HepG2 (cell line): Measurements from ENCODE around the gene WWTR1.

ENCODE experiments used
- CC2D1A ChIP-seq: sonication (generic); formaldehyde crosslinking; IDR thresholded peaks from 2 replicates; pipeline ENCODE4 v1.8.1; 2023; ENCODE audit warnings: mild to moderate bottlenecking, missing genetic modification reagents
- EZH2 ChIP-seq: conservative IDR thresholded peaks from 2 replicates; pipeline ENCODE4 v1.6.1; 2012; ENCODE audit warnings: mild to moderate bottlenecking, low read depth, low read length, moderate library complexity
- MXI1 ChIP-seq: IDR thresholded peaks from 3 replicates; pipeline ENCODE4 v1.6.1; 2012; ENCODE audit warnings: low read depth, low read length, inconsistent platforms, borderline replicate concordance
- POLR2A ChIP-seq, 2 experiments: IDR thresholded peaks; 2 replicates each; pipeline ENCODE4 v1.6.1; 2011; ENCODE audit warnings: low read depth in 2 of 2, low read length in 2 of 2, mild to moderate bottlenecking in 1 of 2, moderate library complexity in 1 of 2; ENCODE audit not compliant: insufficient read depth in 1 of 2
- SMARCE1 ChIP-seq: fragments of 450-650 bp; IDR thresholded peaks from 2 replicates; pipeline ENCODE4 v1.6.1; 2017; ENCODE audit warnings: borderline replicate concordance
- TCF7L2 ChIP-seq: IDR thresholded peaks from 2 replicates; pipeline ENCODE4 v1.6.1; 2011; ENCODE audit warnings: mild to moderate bottlenecking, low read depth, low read length, moderate library complexity
- TF ChIP-seq, protein P1 (sequence below): sonication (generic); formaldehyde crosslinking; IDR thresholded peaks from 2 replicates; pipeline ENCODE4 v1.5.0; 2020; ENCODE audit warnings: mild to moderate bottlenecking, missing genetic modification reagents, moderate library complexity
- TF ChIP-seq, protein P2 (sequence below): sonication (generic); formaldehyde crosslinking; IDR thresholded peaks from 2 replicates; pipeline ENCODE4 v1.9.0; 2021; ENCODE audit warnings: missing genetic modification reagents, borderline replicate concordance
- TF ChIP-seq, protein P3 (sequence below), 2 experiments: sonication (generic) in 1 of 2; formaldehyde crosslinking in 1 of 2; IDR thresholded peaks; 2 replicates each; pipeline versions ENCODE4 v1.5.1 to v1.6.1; 2011 to 2020; ENCODE audit warnings: borderline replicate concordance in 1 of 2, low read depth in 1 of 2, low read length in 1 of 2, mild to moderate bottlenecking in 1 of 2, missing genetic modification reagents in 1 of 2, moderate library complexity in 1 of 2

DNA sequence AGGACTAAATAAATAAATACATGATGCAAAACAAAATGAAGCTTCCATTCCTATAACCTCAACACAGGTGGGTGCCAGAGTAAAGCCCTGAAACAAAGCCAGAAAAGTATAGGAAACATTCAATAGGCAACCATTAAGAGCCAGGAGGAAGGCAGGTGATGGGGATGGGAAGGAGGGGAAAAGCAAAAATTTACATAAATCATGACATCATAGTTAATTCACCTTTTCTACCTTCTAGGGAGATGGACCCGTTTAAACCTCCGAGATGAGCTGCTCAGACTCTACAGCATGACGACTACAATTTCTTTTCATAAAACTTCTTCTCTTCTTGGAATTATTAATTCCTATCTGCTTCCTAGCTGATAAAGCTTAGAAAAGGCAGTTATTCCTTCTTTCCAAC is 155.4 kb downstream of the WWTR1 start:
- TF ChIP-seq CC2D1A (CRISPR knock-in tag): no peak
- TF ChIP-seq MXI1: no peak
- TF ChIP-seq, protein P1, sequence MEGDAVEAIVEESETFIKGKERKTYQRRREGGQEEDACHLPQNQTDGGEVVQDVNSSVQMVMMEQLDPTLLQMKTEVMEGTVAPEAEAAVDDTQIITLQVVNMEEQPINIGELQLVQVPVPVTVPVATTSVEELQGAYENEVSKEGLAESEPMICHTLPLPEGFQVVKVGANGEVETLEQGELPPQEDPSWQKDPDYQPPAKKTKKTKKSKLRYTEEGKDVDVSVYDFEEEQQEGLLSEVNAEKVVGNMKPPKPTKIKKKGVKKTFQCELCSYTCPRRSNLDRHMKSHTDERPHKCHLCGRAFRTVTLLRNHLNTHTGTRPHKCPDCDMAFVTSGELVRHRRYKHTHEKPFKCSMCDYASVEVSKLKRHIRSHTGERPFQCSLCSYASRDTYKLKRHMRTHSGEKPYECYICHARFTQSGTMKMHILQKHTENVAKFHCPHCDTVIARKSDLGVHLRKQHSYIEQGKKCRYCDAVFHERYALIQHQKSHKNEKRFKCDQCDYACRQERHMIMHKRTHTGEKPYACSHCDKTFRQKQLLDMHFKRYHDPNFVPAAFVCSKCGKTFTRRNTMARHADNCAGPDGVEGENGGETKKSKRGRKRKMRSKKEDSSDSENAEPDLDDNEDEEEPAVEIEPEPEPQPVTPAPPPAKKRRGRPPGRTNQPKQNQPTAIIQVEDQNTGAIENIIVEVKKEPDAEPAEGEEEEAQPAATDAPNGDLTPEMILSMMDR (CRISPR knock-in tag): no peak
- TF ChIP-seq POLR2A (IDR thresholded peaks at IDR 0.05; ENCODE audit: insufficient read depth in 1 of 2, low read depth in 2 of 2, low read length in 2 of 2): no peak
- TF ChIP-seq, protein P2, sequence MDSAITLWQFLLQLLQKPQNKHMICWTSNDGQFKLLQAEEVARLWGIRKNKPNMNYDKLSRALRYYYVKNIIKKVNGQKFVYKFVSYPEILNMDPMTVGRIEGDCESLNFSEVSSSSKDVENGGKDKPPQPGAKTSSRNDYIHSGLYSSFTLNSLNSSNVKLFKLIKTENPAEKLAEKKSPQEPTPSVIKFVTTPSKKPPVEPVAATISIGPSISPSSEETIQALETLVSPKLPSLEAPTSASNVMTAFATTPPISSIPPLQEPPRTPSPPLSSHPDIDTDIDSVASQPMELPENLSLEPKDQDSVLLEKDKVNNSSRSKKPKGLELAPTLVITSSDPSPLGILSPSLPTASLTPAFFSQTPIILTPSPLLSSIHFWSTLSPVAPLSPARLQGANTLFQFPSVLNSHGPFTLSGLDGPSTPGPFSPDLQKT: no peak
- TF ChIP-seq EZH2: no peak
- no peak for TF ChIP-seq SMARCE1
- TF ChIP-seq, protein P3, sequence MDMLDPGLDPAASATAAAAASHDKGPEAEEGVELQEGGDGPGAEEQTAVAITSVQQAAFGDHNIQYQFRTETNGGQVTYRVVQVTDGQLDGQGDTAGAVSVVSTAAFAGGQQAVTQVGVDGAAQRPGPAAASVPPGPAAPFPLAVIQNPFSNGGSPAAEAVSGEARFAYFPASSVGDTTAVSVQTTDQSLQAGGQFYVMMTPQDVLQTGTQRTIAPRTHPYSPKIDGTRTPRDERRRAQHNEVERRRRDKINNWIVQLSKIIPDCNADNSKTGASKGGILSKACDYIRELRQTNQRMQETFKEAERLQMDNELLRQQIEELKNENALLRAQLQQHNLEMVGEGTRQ (IDR thresholded peaks at IDR 0.05; ENCODE audit: low read depth, low read length): no peak
- TF ChIP-seq, protein P3 (CRISPR knock-in tag; IDR thresholded peaks at IDR 0.05; ENCODE audit: borderline replicate concordance): no peak
- no peak for TF ChIP-seq TCF7L2
